ENCODE measurements around the gene RFNG. TPM values are rescaled to one million over a fixed set of nuclear protein-coding genes. Genes with fewer than 3 reads are reported as not detected.

RFNG gene
- total RNA-seq, 2 experiments from 2014 or later, result 17.6 to 18.0 TPM

DNA sequence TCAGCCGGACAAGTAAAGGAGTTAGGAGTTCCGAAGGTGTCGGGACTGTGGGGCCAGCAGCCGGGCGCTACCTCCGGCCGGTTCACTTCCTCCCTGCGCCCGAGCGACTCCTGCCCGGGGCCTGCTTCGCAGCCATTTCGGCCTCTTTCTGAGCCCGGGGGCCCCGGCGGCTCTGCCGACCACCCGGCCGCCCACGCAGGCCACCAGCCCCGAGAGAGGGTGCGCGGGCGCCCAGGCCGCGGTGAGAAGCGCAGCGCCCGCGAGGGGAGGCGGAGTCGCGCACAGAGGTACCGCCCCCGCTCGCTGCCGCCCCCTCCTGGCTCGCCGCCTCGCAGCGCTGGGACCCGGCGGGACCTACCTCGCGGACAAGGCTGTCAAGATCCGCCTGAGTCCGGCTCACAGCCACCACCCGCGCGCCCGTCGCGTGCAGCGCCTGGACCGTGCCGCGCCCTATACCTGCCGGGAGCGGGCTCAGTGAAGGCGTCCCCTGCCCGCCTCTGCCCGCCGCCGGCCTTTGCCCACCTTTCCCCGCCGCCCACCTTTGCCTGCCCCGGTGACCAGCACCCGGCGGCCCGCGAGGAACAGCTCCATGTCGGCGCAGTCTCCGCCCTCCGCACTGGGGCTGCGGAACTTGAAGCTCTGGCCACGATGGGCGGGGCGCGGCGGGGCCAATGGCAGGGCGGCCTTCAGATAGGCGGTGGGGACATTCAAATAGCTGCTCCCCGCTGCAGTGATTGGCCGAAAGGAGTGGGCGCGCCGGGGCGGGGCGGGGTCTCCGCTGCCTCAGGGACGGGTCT, 14.3 kb downstream of the RFNG start, which contains the start of gene DCXR:
DCXR (minus strand) TSS at position 606 of the 797 bp plus-strand sequence; CDS start at position 591, 15 bp downstream.
- CTCF ChIA-PET, result interaction anchor here (0.6 to 1.6 kb wide), 14 partner anchors 9 to 448 kb away, joined by 3 to 6 read pairs (median 4); partner anchors contain the start of genes CENPX and LRRC45
- peak; percentile 96 for DNase-seq
- Mint-ChIP-seq H3K9me3 (no peaks in the 10 kb centered on the region), H3K36me3 (ENCODE audit: low read depth) (peaks cover 2% of the 10 kb centered on the region), H3K27ac (peak within 1 kb of the TSS; percentile 82), H3K4me1 (ENCODE audit: low read depth) (peaks cover 22% of the 10 kb centered on the region), H3K27me3 (ENCODE audit: low read depth) (no peaks in the 10 kb centered on the region), H3K4me3 (peak within 1 kb of the TSS; percentile 85)
- intact Hi-C loops (cut with micrococcal nuclease), result loop anchor here (1.0 to 10.0 kb wide), 3 partner anchors 14 to 318 kb away; partner anchors contain the start of genes FASN, LRRC45 and TEX19

DNA sequence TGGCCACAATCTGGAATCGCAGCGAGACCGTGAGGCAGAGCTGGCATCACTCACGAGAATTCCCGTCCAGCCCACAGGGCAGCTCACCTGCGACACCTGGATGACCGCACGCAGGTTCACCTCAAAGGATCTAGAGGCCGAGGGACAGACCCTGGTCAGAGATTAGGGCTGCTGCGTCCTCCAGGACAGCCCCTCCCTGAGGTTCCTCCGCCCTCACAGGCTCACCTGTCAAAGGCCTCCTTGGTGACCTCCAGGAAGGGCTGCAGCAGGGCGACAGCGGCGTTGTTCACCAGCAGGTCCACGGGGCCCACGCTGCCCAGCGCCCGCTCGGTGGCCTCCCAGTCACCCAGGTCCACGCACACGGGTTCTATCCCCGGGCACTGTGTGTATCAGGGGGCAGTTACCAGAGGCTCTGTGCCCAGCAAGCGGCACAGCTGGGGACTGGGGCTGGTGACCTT, 14.9 kb downstream of the RFNG start:
- DNase-seq, result no peak
- peaks cover 2% of the 10 kb centered on the region for H3K36me3 Mint-ChIP-seq (ENCODE audit: low read depth)
- H3K27ac Mint-ChIP-seq, result no peak overlapping the region
- H3K4me1 Mint-ChIP-seq (ENCODE audit: low read depth), result peaks cover 22% of the 10 kb centered on the region
- H3K9me3 Mint-ChIP-seq, result no peaks in the 10 kb centered on the region
- H3K4me3 Mint-ChIP-seq, result peak overlapping the region; percentile 85
- no peaks in the 10 kb centered on the region for H3K27me3 Mint-ChIP-seq (ENCODE audit: low read depth)
- CTCF ChIA-PET, result interaction anchor here (1.6 kb wide), 1 partner anchor 15 kb away, joined by 3 read pairs; no protein-coding TSS in a partner anchor
- intact Hi-C loops (cut with micrococcal nuclease), result loop anchor here (1.0 to 10.0 kb wide), 3 partner anchors 13 to 318 kb away; partner anchors contain the start of genes FASN, LRRC45 and TEX19

DNA sequence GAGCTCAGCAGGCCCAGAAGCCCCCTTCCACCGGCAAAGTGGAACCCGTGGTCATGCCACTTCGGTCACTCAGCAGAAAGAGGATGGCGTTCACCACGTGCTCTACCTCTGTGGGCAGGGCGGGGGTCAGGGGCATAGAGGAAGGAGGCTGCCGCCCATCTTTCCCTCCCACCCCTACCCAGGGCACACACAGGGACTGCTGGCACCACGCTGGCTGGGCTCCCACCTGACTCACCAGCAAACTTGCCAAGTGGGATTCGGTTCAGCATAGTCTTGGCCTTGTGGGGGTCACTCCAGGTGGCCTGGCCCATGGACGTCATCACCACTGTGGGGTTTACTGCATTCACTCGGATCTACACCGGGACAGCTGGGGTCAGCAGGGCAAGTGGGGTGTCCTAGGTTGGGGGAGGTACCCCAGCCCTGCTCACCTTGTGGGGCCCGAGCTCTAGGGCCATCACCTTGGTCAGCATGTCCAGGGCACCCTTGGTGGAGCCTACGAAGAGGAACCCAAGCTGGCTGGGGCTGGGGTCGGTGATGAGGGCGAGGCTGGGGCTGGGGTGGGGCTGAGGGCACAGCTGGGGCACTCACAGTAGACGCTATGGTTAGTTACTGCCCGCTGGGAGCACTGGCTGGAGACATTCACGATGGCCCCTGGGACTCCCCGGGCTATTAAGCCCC, 15.5 kb downstream of the RFNG start:
- intact Hi-C loops (cut with micrococcal nuclease), result loop anchor here (10.0 kb wide), 1 partner anchor 319 kb away; the partner anchor contains the start of gene TEX19
- CTCF ChIA-PET, result interaction anchor here (1.6 to 2.1 kb wide), 2 partner anchors 14 to 77 kb away, joined by 3 to 7 read pairs; no protein-coding TSS in a partner anchor

DNA sequence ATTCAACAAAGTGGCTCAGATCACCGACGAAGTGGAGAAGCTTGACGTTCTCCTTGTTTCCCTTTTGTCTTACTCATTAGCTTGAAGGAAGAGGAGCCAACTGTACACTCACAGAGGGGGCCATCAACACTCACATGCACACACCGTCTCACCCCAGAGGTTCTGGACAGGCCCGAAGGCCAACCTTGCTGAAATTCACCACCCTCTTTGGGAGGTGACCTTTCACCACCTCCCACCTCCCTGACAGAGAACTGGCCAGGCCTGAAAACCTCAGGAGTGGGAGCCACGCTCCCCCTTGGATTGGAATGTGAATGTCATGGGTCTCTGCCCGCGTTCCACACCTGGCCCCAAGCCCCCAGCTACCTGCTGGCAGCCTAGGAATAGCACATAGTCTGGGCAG, 16.1 kb downstream of the RFNG start:
- CTCF ChIA-PET, result interaction anchor here (2.1 kb wide), 1 partner anchor 76 kb away, joined by 7 read pairs; no protein-coding TSS in a partner anchor
- no peak overlapping the region for H3K27ac Mint-ChIP-seq
- intact Hi-C loops (cut with micrococcal nuclease), result loop anchor here (10.0 kb wide), 1 partner anchor 319 kb away; the partner anchor contains the start of gene TEX19
- H3K4me3 Mint-ChIP-seq, result peak overlapping the region; percentile 85
- H3K4me1 Mint-ChIP-seq (ENCODE audit: low read depth), result peaks cover 22% of the 10 kb centered on the region
- H3K36me3 Mint-ChIP-seq (ENCODE audit: low read depth), result peaks cover 2% of the 10 kb centered on the region
- DNase-seq, result no peak
- H3K9me3 Mint-ChIP-seq, result no peaks in the 10 kb centered on the region
- no peaks in the 10 kb centered on the region for H3K27me3 Mint-ChIP-seq (ENCODE audit: low read depth)

More for the DNA sequence above, 15.5 kb downstream of the RFNG start:
- Mint-ChIP-seq H3K36me3 (ENCODE audit: low read depth) (peaks cover 2% of the 10 kb centered on the region), H3K4me3 (peak overlapping the region; percentile 85), H3K4me1 (ENCODE audit: low read depth) (peaks cover 22% of the 10 kb centered on the region), H3K27me3 (ENCODE audit: low read depth) (no peaks in the 10 kb centered on the region), H3K9me3 (no peaks in the 10 kb centered on the region), H3K27ac (no peak overlapping the region)
- DNase-seq, result no peak

DNA sequence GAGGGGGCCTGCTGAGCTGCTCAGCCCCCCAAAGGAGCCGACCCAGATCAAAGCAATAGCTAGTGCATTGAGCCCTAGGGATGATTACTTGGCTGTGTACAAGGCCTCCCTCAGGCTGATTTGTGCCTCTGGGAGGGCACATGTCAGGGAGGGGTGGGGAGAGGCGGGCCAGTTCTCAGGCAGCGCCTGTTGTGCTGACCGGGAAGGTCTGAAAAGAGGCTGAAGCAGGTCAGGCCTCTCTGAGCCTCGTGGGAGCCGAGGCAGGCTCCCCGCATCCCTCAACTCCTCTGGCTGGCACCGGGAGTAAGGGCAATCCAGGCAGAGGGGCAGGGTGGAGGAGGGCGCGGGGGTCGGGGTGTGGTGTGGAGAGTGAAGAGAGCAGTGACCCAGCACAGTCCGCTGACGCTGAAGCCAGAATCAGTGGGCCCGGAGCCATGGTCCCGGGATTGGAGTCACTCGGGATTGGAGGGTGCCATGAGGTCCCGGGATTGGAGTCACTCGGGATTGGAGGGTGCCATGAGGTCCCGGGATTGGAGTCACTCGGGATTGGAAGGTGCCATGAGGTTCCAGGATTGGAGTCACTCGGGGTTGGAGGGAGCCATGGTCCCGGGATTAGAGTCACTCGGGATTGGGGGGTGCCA, 17.1 kb downstream of the RFNG start:
- intact Hi-C loops (cut with micrococcal nuclease), result loop anchor here (10.0 kb wide), 1 partner anchor 320 kb away; the partner anchor contains the start of gene TEX19
- H3K4me3 Mint-ChIP-seq, result no peak overlapping the region

DNA sequence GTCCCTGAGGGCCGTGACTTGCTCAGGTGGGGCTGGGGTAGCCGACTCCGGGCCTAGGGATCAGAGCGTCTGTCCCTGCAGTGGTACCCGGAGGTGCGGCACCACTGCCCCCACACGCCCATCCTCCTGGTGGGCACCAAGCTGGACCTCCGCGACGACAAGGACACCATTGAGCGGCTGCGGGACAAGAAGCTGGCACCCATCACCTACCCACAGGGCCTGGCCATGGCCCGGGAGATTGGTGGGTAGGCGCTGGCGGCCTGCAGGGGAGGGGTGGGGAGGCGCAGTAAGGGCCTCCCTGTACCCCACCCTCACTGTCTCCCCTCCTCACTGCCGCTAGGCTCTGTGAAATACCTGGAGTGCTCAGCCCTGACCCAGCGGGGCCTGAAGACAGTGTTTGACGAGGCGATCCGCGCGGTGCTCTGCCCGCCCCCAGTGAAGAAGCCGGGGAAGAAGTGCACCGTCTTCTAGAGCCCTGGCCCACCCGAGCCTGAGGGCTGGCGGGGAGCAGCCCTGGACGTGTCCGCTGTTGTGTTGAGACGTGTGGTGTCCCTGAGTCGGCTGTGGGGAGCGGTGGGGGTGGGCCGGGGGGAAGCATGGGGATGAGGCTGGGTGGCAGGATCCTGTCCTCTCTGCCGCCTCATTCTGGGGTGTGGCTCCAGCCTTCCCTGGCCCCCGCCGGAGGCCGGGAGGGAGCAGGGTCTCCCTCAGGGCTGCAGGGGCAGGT, 18.1 kb downstream of the RFNG start:
- Mint-ChIP-seq H3K27me3 (ENCODE audit: low read depth) (no peaks in the 10 kb centered on the region), H3K27ac (no peak overlapping the region), H3K36me3 (ENCODE audit: low read depth) (peaks cover 5% of the 10 kb centered on the region), H3K4me3 (no peak overlapping the region), H3K4me1 (ENCODE audit: low read depth) (peaks cover 20% of the 10 kb centered on the region), H3K9me3 (no peaks in the 10 kb centered on the region)
- no peak for DNase-seq
- intact Hi-C loops (cut with micrococcal nuclease), result loop anchor here (10.0 kb wide), 1 partner anchor 321 kb away; the partner anchor contains the start of gene TEX19
- CTCF ChIA-PET, result interaction anchor here (1.5 to 2.3 kb wide), 2 partner anchors 10 to 120 kb away, joined by 4 to 6 read pairs; partner anchors contain the start of genes CENPX and LRRC45

More for the DNA sequence above, 17.1 kb downstream of the RFNG start:
- H3K36me3 Mint-ChIP-seq (ENCODE audit: low read depth), result peaks cover 5% of the 10 kb centered on the region
- no peaks in the 10 kb centered on the region for H3K9me3 Mint-ChIP-seq
- no peak for DNase-seq
- CTCF ChIA-PET, result interaction anchor here (2.1 to 2.3 kb wide), 2 partner anchors 75 to 120 kb away, joined by 6 to 7 read pairs; no protein-coding TSS in a partner anchor
- no peaks in the 10 kb centered on the region for H3K27me3 Mint-ChIP-seq (ENCODE audit: low read depth)
- H3K4me1 Mint-ChIP-seq (ENCODE audit: low read depth), result peaks cover 25% of the 10 kb centered on the region
- no peak overlapping the region for H3K27ac Mint-ChIP-seq

DNA sequence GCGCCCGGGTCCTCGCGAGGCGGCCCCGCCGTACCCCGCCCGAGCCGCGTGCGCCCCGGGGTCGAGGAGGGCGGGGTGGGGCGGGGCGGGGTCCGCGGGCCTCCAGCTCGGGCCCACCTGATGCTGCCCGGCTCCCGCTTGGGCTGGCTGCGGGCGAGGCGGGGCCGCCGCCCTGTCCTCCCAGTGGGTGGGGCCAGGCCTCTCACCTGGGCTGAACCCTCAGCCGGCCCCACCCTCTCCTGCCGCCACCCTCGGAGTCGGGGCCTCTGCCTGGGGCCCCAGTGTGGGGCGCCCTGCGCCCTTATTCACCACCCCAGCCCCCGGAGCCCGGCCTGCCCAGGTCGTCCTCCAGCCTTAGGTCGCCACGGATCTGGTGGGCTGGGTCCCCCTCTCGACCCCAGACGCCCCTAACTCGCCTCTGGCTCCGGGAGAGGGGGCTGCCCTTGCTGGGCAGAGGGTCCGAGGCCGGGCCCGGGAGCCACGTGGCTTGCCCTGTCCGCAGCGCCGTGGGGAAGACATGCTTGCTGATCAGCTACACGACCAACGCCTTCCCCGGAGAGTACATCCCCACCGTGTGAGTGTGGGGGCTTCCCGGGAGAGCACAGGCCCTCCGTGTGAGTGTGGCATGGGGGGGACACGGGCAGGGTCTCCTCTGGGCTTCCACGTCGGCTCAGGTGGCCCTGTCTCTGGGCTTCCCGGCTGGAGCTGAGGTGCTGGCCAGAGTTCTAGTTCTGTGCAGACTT, 19.6 kb downstream of the RFNG start:
- Mint-ChIP-seq H3K4me3 (peak overlapping the region; percentile 43), H3K36me3 (ENCODE audit: low read depth) (peaks cover 6% of the 10 kb centered on the region), H3K9me3 (no peaks in the 10 kb centered on the region), H3K27me3 (ENCODE audit: low read depth) (no peaks in the 10 kb centered on the region), H3K4me1 (ENCODE audit: low read depth) (peaks cover 14% of the 10 kb centered on the region), H3K27ac (no peak overlapping the region)
- intact Hi-C loops (cut with micrococcal nuclease), result loop anchor here (1.0 to 10.0 kb wide), 2 partner anchors 9 to 323 kb away; partner anchors contain the start of genes LRRC45 and TEX19
- peak; percentile 50 for DNase-seq
- CTCF ChIA-PET, result interaction anchor here (1.1 to 1.5 kb wide), 2 partner anchors 9 to 73 kb away, joined by 4 to 5 read pairs; partner anchors contain the start of genes CENPX and LRRC45

DNA sequence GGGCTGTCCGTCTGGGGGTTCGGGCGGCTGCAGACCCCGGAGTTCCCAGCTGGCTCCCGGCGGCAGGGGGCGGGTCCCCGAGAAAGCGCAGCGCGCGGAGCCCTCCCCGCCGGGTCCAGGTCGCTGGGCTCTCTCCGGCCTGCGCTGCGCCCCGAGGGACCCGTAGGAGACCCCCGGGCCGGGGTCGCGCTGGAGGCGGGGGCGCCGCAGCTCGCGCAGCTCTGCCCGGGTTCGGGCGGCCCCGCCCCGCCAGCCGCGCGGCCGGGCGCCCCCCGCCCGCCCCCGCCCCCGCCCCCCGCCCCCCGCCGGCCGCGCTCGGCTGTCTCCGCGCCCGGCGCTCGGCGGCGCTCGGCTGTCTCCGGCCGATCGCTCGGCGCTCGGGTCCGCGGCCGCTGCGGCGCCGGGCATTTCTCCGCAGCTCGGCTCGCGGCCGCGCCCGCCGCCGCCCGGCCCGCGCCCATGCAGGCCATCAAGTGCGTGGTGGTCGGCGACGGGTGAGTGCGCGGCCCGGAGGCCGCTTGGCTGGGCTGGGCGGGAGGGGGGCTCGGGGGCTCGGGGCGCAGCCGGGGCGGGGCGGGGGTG, 20.2 kb downstream of the RFNG start, which contains the start of gene RAC3:
RAC3 (plus strand) TSS at position 376 of the 582 bp plus-strand sequence; CDS start at position 460, 84 bp downstream.
- intact Hi-C loops (cut with micrococcal nuclease), result loop anchor here (10.0 kb wide), 1 partner anchor 323 kb away; the partner anchor contains the start of gene TEX19
- peaks cover 13% of the 10 kb centered on the region for H3K4me1 Mint-ChIP-seq (ENCODE audit: low read depth)
- peaks cover 8% of the 10 kb centered on the region for H3K36me3 Mint-ChIP-seq (ENCODE audit: low read depth)
- peak within 1 kb of the TSS; percentile 76 for H3K4me3 Mint-ChIP-seq
- H3K27me3 Mint-ChIP-seq (ENCODE audit: low read depth), result no peaks in the 10 kb centered on the region
- CTCF ChIA-PET, result interaction anchor here (0.9 to 2.5 kb wide), 4 partner anchors 9 to 121 kb away, joined by 3 to 16 read pairs (median 5); partner anchors contain the start of gene NOTUM
- H3K27ac Mint-ChIP-seq, result no peak within 1 kb of the TSS
- H3K9me3 Mint-ChIP-seq, result no peaks in the 10 kb centered on the region
- no peak for DNase-seq

DNA sequence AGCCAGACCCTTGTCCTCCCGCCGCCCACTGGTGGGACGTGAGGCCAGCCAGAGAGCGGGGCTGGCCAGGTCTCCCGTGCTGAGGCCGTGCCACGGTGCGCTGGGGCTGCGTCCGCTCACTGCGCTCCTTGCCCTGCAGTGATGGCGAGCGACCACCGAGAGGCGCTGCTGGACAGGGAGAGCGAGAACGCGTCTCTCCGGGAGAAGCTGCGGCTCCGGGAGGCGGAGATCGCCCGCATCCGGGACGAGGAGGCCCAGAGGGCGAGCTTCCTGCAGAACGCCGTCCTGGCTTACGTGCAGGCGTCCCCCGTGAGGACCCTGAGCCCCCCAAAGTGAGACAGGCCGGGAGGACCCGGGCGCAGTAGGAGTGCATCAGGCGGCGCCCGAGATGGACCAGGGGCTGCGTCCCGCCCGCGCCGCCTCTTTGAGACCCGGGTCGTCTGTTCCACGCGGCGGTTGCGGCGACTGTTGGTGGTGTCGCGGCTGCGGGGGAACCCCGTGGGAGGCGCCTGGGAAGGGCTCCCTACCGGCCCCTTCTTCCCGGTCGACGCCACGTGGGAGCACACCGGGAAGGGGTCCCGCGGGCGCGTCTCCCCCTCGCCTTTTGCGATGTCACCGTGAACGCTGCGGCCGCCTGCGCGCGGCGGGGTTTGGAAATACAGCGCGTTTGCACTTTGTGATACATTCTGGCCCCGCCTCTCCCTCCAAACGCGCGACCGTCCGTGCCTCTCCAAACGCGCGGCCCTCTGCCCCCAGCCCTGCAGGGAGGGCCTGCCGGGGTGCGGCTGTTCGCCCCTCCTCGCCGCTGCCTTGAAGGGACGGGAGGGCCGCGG, 20.9 kb downstream of the RFNG start:
- intact Hi-C loops (cut with micrococcal nuclease), result loop anchor here (1.0 to 10.0 kb wide), 4 partner anchors 68 to 384 kb away; partner anchors contain the start of genes FASN and TEX19
- no peak overlapping the region for H3K27ac Mint-ChIP-seq

More for the DNA sequence above, 20.9 kb downstream of the RFNG start:
- peaks cover 8% of the 10 kb centered on the region for H3K4me1 Mint-ChIP-seq (ENCODE audit: low read depth)
- H3K27me3 Mint-ChIP-seq (ENCODE audit: low read depth), result no peaks in the 10 kb centered on the region
- H3K9me3 Mint-ChIP-seq, result no peaks in the 10 kb centered on the region
- CTCF ChIA-PET, result interaction anchor here (0.6 to 3.3 kb wide), 22 partner anchors 10 to 466 kb away, joined by 3 to 23 read pairs (median 4); partner anchors contain the start of genes DUS1L and NOTUM
- DNase-seq, result peak; percentile 90
- peak overlapping the region; percentile 76 for H3K4me3 Mint-ChIP-seq
- peaks cover 6% of the 10 kb centered on the region for H3K36me3 Mint-ChIP-seq (ENCODE audit: low read depth)
